ENCODE measurements around the gene PPP4R2. TPM values are rescaled to one million over a fixed set of nuclear protein-coding genes. Genes with fewer than 3 reads are reported as not detected.

Gene PPP4R2
- total and polyA plus RNA-seq, 2 donors, result 36.6 to 79.7 TPM

DNA sequence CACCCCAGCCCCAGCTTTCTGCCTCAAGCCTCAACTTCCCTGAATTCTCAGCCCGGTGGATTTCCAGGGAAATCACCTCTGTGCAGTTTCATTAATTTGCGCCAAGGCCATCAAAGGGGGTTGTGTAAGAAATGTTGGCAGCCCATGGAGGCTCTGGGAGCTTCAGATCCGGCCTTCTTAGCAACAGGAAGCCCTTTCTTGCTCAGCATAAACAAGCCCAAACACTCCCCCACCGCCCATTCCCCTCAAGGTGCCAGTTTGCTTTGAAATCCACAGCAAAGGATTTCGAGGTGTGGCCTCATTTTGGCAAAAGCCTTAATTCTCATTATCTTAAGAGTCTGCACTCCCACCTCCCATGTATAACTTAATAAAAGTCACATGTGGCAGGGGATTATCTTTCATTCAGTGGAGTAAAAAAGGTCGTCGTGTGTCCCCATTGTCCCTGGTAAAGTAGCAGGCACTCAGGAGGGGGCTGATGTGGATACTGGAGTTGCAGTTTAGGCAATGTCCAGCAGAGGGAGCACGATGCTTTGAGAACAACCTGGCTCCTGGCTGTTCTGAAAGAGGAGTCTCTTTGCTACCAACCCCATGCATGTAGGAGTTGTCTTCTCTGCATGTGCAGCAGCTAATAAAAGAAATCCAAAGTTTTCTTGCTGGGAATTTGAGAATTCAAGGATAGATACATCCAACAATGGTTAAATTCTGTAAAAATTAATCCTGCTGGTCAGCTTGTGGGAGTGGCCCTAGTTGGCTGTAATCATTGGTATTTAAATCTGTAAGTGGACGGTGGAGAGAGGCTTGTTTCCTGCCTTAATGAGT lies 104.3 kb downstream of the PPP4R2 start:
- H3K9me3 ChIP-seq (ENCODE audit: control insufficient read depth in 2 of 2, insufficient read depth in 1 of 2, low read length in 1 of 2), result no peaks in the 10 kb centered on the region
- peak; percentile 40 to 88 (median 78) for DNase-seq (ENCODE audit: low read depth in 6 of 9, low spot score in 9 of 9)
- H3K4me1 ChIP-seq (ENCODE audit: control insufficient read depth in 2 of 2, insufficient read depth in 2 of 2, low read length in 2 of 2), result peaks cover 0 to 4% of the 10 kb centered on the region in 2 donors
- no peaks in the 10 kb centered on the region for H3K36me3 ChIP-seq (ENCODE audit: control insufficient read depth in 2 of 2, insufficient read depth in 2 of 2, low read length in 1 of 2)
- no peak overlapping the region for H3K4me3 ChIP-seq (ENCODE audit: low read length in 2 of 2)
- no peak overlapping the region for H3K27ac ChIP-seq (ENCODE audit: low read depth in 1 of 2, low read length in 1 of 2)
- H3K27me3 ChIP-seq (ENCODE audit: control insufficient read depth in 2 of 2, insufficient read depth in 1 of 2, low read length in 1 of 2), result no peaks in the 10 kb centered on the region
- 43% methylated on average over 9 of the region's 9 CpGs for WGBS

DNA sequence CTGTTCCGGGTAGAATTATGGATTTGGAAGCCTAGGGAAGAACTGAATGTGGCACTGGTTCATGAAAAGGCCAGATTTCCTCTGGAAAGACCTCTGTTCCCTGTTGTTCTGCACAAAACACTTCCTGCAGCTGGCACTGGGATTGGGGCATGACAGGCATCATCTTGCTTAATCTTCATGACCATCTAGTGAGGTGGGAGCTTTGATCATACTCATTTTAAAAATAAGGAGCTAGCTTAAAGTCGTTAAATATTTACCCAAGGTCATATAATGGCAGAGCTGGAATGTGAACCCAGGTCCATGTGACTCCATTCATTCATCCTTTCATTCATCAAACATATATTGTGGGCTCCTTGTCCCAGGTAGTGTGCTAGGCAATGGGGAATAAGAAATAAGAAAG lies 105.3 kb downstream of the PPP4R2 start:
- Histone ChIP-seq H3K4me1 (ENCODE audit: control insufficient read depth in 2 of 2, insufficient read depth in 2 of 2, low read length in 2 of 2) (peaks cover 0 to 4% of the 10 kb centered on the region in 2 donors), H3K9me3 (ENCODE audit: control insufficient read depth in 2 of 2, insufficient read depth in 1 of 2, low read length in 1 of 2) (no peaks in the 10 kb centered on the region), H3K36me3 (ENCODE audit: control insufficient read depth in 2 of 2, insufficient read depth in 2 of 2, low read length in 1 of 2) (no peaks in the 10 kb centered on the region), H3K4me3 (ENCODE audit: low read length in 2 of 2) (no peak overlapping the region), H3K27me3 (ENCODE audit: control insufficient read depth in 2 of 2, insufficient read depth in 1 of 2, low read length in 1 of 2) (no peaks in the 10 kb centered on the region), H3K27ac (ENCODE audit: low read depth in 1 of 2, low read length in 1 of 2) (no peak overlapping the region)
- no peak for DNase-seq (ENCODE audit: low read depth in 6 of 9, low spot score in 9 of 9)
- 79% methylated on average over 2 of the region's 2 CpGs for WGBS

DNA sequence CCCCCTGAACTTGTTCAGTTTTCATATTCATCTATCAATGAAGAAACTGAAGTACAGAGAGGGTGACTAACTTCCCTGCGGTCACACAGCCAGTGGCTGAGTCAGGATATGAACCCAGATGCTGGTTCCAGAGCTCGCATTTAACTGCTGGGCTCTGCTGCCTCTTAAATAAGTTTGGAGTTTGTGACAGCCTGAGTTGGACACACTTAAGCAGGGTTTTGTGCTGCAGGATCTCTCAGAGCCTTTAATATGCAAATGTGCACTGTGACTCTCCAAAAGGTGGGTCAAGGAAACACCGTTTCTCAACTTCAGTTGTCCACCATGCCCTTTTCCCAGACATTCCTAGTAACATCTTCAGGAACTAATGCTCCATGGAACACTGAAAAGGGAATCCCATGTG lies 110.6 kb downstream of the PPP4R2 start:
- no peaks in the 10 kb centered on the region for H3K4me1 ChIP-seq (ENCODE audit: control insufficient read depth in 2 of 2, insufficient read depth in 2 of 2, low read length in 2 of 2)
- no peaks in the 10 kb centered on the region for H3K27me3 ChIP-seq (ENCODE audit: control insufficient read depth in 2 of 2, insufficient read depth in 1 of 2, low read length in 1 of 2)
- H3K36me3 ChIP-seq (ENCODE audit: control insufficient read depth in 2 of 2, insufficient read depth in 2 of 2, low read length in 1 of 2), result no peaks in the 10 kb centered on the region
- H3K4me3 ChIP-seq (ENCODE audit: low read length in 2 of 2), result no peak overlapping the region
- no peak overlapping the region for H3K27ac ChIP-seq (ENCODE audit: low read depth in 1 of 2, low read length in 1 of 2)
- H3K9me3 ChIP-seq (ENCODE audit: control insufficient read depth in 2 of 2, insufficient read depth in 1 of 2, low read length in 1 of 2), result peaks cover 0 to 2% of the 10 kb centered on the region in 2 donors
- WGBS, result 95% methylated on average over 3 of the region's 3 CpGs
- no peak for DNase-seq (ENCODE audit: low read depth in 6 of 9, low spot score in 9 of 9)

DNA sequence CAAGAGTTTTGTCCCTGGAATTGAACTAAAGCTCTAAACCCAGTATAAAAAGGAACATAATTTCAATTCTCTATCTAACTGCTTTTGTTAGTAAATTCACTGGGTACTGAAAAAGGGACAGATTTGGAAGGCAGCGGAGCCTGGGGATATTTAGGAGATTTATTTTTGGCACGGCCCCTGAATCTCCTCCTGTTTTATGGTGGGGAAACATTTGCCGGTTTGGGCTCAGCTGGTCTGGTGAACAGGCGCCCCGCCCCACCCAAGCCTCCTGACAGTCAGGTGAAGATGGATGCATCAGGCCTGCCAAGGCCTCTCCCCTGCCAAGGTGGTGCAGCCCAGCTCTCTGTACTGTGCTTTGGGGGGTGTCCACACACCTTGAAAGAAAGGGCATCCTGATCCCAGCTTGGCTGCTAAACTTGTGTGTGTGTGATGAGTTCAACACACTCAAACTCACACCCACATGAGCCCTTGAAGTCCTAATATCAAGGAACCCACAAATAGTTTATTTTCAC lies 111.1 kb downstream of the PPP4R2 start:
- Histone ChIP-seq H3K9me3 (ENCODE audit: control insufficient read depth in 2 of 2, insufficient read depth in 1 of 2, low read length in 1 of 2) (peaks cover 0 to 2% of the 10 kb centered on the region in 2 donors), H3K36me3 (ENCODE audit: control insufficient read depth in 2 of 2, insufficient read depth in 2 of 2, low read length in 1 of 2) (no peaks in the 10 kb centered on the region), H3K4me1 (ENCODE audit: control insufficient read depth in 2 of 2, insufficient read depth in 2 of 2, low read length in 2 of 2) (no peaks in the 10 kb centered on the region), H3K27me3 (ENCODE audit: control insufficient read depth in 2 of 2, insufficient read depth in 1 of 2, low read length in 1 of 2) (no peaks in the 10 kb centered on the region), H3K4me3 (ENCODE audit: low read length in 2 of 2) (no peak overlapping the region), H3K27ac (ENCODE audit: low read depth in 1 of 2, low read length in 1 of 2) (no peak overlapping the region)
- 92% methylated on average over 5 of the region's 5 CpGs for WGBS
- DNase-seq (ENCODE audit: low read depth in 6 of 9, low spot score in 9 of 9), result no peak

DNA sequence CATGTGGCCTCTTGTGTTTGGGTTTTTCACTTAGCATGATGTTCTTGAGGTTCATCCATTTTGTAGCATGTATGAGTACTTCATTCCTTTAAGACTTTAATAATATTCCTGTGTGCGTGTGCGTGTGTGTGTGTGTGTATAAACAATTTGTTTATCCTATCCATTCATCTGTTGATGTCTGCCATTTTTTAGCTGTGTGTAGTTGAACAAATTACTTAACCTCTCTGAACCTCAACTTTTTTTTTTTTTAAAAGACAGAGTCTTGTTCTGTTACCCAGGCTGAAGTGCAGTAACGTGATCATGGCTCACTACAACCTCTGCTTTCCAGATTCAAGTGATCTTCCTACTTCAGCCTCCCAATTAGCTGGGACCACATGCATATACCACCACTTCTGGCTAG lies 112.1 kb downstream of the PPP4R2 start:
- H3K36me3 ChIP-seq (ENCODE audit: control insufficient read depth in 2 of 2, insufficient read depth in 2 of 2, low read length in 1 of 2), result no peaks in the 10 kb centered on the region
- no peaks in the 10 kb centered on the region for H3K4me1 ChIP-seq (ENCODE audit: control insufficient read depth in 2 of 2, insufficient read depth in 2 of 2, low read length in 2 of 2)
- H3K9me3 ChIP-seq (ENCODE audit: control insufficient read depth in 2 of 2, insufficient read depth in 1 of 2, low read length in 1 of 2), result peaks cover 0 to 2% of the 10 kb centered on the region in 2 donors
- WGBS, result 98% methylated on average over 3 of the region's 3 CpGs
- no peaks in the 10 kb centered on the region for H3K27me3 ChIP-seq (ENCODE audit: control insufficient read depth in 2 of 2, insufficient read depth in 1 of 2, low read length in 1 of 2)
- no peak overlapping the region for H3K27ac ChIP-seq (ENCODE audit: low read depth in 1 of 2, low read length in 1 of 2)
- no peak for DNase-seq (ENCODE audit: low read depth in 6 of 9, low spot score in 9 of 9)
- H3K4me3 ChIP-seq (ENCODE audit: low read length in 2 of 2), result no peak overlapping the region

DNA sequence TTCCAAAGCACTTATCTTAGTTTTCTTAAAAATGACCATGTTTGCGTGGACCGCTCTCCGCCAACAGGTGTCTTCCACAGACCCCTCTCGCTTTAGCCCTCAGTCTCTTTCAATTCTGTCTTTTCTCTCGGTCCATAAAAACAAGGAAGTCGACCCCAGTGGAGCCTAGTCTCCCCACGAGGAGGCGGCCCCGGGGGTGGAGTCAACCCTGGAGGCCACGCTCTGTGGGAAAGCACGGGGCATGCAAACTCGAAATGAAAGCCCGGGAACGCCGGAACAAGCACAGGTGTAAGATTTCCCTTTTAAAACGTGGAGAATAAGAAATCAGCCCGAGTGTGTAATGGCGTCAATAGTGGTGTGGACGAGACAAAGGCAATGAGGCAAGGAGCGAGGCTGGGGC lies 113.9 kb downstream of the PPP4R2 start:
- Histone ChIP-seq H3K27me3 (ENCODE audit: control insufficient read depth in 2 of 2, insufficient read depth in 1 of 2, low read length in 1 of 2) (no peaks in the 10 kb centered on the region), H3K4me3 (ENCODE audit: low read length in 2 of 2) (no peak overlapping the region), H3K36me3 (ENCODE audit: control insufficient read depth in 2 of 2, insufficient read depth in 2 of 2, low read length in 1 of 2) (no peaks in the 10 kb centered on the region), H3K4me1 (ENCODE audit: control insufficient read depth in 2 of 2, insufficient read depth in 2 of 2, low read length in 2 of 2) (no peaks in the 10 kb centered on the region), H3K27ac (ENCODE audit: low read depth in 1 of 2, low read length in 1 of 2) (no peak overlapping the region), H3K9me3 (ENCODE audit: control insufficient read depth in 2 of 2, insufficient read depth in 1 of 2, low read length in 1 of 2) (peaks cover 0 to 2% of the 10 kb centered on the region in 2 donors)
- DNase-seq (ENCODE audit: low read depth in 6 of 9, low spot score in 9 of 9), result no peak
- WGBS, result 90% methylated on average over 20 of the region's 20 CpGs

DNA sequence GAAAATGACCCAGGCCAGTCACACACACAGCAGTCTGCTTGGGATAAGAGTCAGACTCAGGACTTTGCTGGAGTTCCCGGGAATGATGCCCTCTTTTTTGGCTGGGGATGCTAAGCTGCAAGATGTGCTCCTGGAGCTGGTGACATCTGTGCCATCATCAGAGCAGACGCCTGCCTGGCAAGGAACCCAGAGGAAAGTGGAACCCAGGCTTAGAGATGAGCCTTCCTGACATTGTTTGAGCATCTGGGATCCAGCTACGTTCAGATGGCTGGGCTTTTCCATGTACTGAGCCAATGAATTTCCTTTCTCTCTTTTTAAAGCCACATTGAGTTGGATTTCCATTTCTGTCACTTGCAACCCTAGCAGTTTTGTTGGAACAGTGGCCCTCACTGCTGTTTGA lies 118.1 kb downstream of the PPP4R2 start:
- Histone ChIP-seq H3K9me3 (ENCODE audit: control insufficient read depth in 2 of 2, insufficient read depth in 1 of 2, low read length in 1 of 2) (peaks cover 0 to under 1% of the 10 kb centered on the region in 2 donors), H3K4me1 (ENCODE audit: control insufficient read depth in 2 of 2, insufficient read depth in 2 of 2, low read length in 2 of 2) (no peaks in the 10 kb centered on the region), H3K27me3 (ENCODE audit: control insufficient read depth in 2 of 2, insufficient read depth in 1 of 2, low read length in 1 of 2) (no peaks in the 10 kb centered on the region), H3K27ac (ENCODE audit: low read depth in 1 of 2, low read length in 1 of 2) (no peak overlapping the region), H3K4me3 (ENCODE audit: low read length in 2 of 2) (no peak overlapping the region), H3K36me3 (ENCODE audit: control insufficient read depth in 2 of 2, insufficient read depth in 2 of 2, low read length in 1 of 2) (no peaks in the 10 kb centered on the region)
- WGBS, result 93% methylated on average over 3 of the region's 3 CpGs
- DNase-seq (ENCODE audit: low read depth in 6 of 9, low spot score in 9 of 9), result no peak

DNA sequence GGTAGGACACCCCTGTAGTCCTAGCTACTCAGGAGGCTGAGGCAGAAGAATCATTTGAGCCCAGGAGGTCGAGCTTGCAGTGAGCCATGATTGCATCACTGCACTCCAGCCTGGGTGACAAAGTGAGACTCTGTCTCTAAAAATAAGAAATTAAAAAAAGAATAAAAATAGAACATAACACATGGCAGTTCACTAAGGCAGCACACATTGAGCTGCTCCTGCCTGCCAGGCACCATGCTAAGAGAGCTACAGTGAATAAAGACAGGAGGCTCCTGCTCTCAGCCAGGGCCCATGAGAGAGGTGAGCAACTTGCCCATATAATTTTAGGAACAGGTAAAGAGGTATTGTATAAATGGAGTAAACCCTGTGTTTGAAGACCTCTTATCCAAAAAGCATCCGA lies 119.2 kb downstream of the PPP4R2 start:
- no peaks in the 10 kb centered on the region for H3K27me3 ChIP-seq (ENCODE audit: control insufficient read depth in 2 of 2, insufficient read depth in 1 of 2, low read length in 1 of 2)
- DNase-seq (ENCODE audit: low read depth in 6 of 9, low spot score in 9 of 9), result no peak
- 94% methylated on average over 2 of the region's 2 CpGs for WGBS
- no peaks in the 10 kb centered on the region for H3K36me3 ChIP-seq (ENCODE audit: control insufficient read depth in 2 of 2, insufficient read depth in 2 of 2, low read length in 1 of 2)
- H3K9me3 ChIP-seq (ENCODE audit: control insufficient read depth in 2 of 2, insufficient read depth in 1 of 2, low read length in 1 of 2), result no peaks in the 10 kb centered on the region
- no peak overlapping the region for H3K27ac ChIP-seq (ENCODE audit: low read depth in 1 of 2, low read length in 1 of 2)
- H3K4me3 ChIP-seq (ENCODE audit: low read length in 2 of 2), result no peak overlapping the region
- H3K4me1 ChIP-seq (ENCODE audit: control insufficient read depth in 2 of 2, insufficient read depth in 2 of 2, low read length in 2 of 2), result no peaks in the 10 kb centered on the region
